HL-60/S4 treated with phorbol 12-myristate 13-acetate at 8.2 ng/mL for 4 days and 3 days (cell line): ENCODE data around the gene GNG14.
"Not testable (repeated sequence)": the region's sequence is repeated elsewhere in the genome, so short reads cannot be mapped to it uniquely, and the experiment has no call there.

Source experiments
- in situ Hi-C: fragments of 300-500 bp; cut with MboI; formaldehyde crosslinking; loops from 2 replicates; pipeline ENCODE4 v1.15.0; 2022; ENCODE audit warnings: low sequenced_read_pairs

Gene GNG14

GRCh38 chr19:12687496-12688196 lies at the start of gene GNG14:
Gene GNG14, plus strand, starts transcription at chr19:12687998. Its CDS starts 51 bp downstream, at chr19:12688049.
- in situ Hi-C loops: no loop called here

- in situ Hi-C loops: no loop called here
These were observed 49.1 kb upstream of the GNG14 start for GRCh38 chr19:12638611-12639182.

- in situ Hi-C loops: no loop called here
These were observed 47.7 kb upstream of the GNG14 start for GRCh38 chr19:12639901-12640613.

- in situ Hi-C loops: no loop called here
These were observed 46.3 kb upstream of the GNG14 start for GRCh38 chr19:12641456-12641855.

GRCh38 chr19:12642506-12642905 lies 45.3 kb upstream of the GNG14 start:
- in situ Hi-C loops: no loop called here

- in situ Hi-C loops: not testable (repeated sequence)
These were observed 44.1 kb upstream of the GNG14 start for GRCh38 chr19:12643716-12644115.

GRCh38 chr19:12646551-12646950 lies 41.2 kb upstream of the GNG14 start:
- in situ Hi-C loops: no loop called here

GRCh38 chr19:12647047-12647446 lies 40.8 kb upstream of the GNG14 start:
- in situ Hi-C loops: no loop called here

GRCh38 chr19:12647490-12648071 lies 40.2 kb upstream of the GNG14 start:
- in situ Hi-C loops: no loop called here

- in situ Hi-C loops: no loop called here
These were observed 39.7 kb upstream of the GNG14 start for GRCh38 chr19:12648088-12648487.

GRCh38 chr19:12649941-12650340 lies 37.9 kb upstream of the GNG14 start:
- in situ Hi-C loops: loop anchor here (25.0 kb wide), 1 partner anchor 1063 kb away; the partner anchor contains the start of genes ACP5 and ZNF627

GRCh38 chr19:12652219-12652618 lies 35.6 kb upstream of the GNG14 start:
- in situ Hi-C loops: loop anchor here (25.0 kb wide), 1 partner anchor 1065 kb away; the partner anchor contains the start of genes ACP5 and ZNF627

- in situ Hi-C loops: loop anchor here (25.0 kb wide), 1 partner anchor 1068 kb away; the partner anchor contains the start of genes ACP5 and ZNF627
These were observed 32.3 kb upstream of the GNG14 start for GRCh38 chr19:12655546-12655945.

- in situ Hi-C loops: loop anchor here (25.0 kb wide), 1 partner anchor 1070 kb away; the partner anchor contains the start of genes ACP5 and ZNF627
These were observed 30.8 kb upstream of the GNG14 start for GRCh38 chr19:12656899-12657571.

- in situ Hi-C loops: loop anchor here (25.0 kb wide), 1 partner anchor 1071 kb away; the partner anchor contains the start of genes ACP5 and ZNF627
These were observed 29.8 kb upstream of the GNG14 start for GRCh38 chr19:12657966-12658365.

GRCh38 chr19:12660980-12661379 lies 26.8 kb upstream of the GNG14 start:
- in situ Hi-C loops: loop anchor here (25.0 kb wide), 1 partner anchor 1074 kb away; the partner anchor contains the start of genes ACP5 and ZNF627

- in situ Hi-C loops: loop anchor here (25.0 kb wide), 1 partner anchor 1077 kb away; the partner anchor contains the start of genes ACP5 and ZNF627
These were observed 23.2 kb upstream of the GNG14 start for GRCh38 chr19:12664406-12665280.

- in situ Hi-C loops: loop anchor here (25.0 kb wide), 1 partner anchor 1078 kb away; the partner anchor contains the start of genes ACP5 and ZNF627
These were observed 22.6 kb upstream of the GNG14 start for GRCh38 chr19:12665281-12665573.

GRCh38 chr19:12665671-12666264 lies 22.0 kb upstream of the GNG14 start:
- in situ Hi-C loops: loop anchor here (25.0 kb wide), 1 partner anchor 1078 kb away; the partner anchor contains the start of genes ACP5 and ZNF627
